Uterus (tissue), 2 donors: ENCODE measurements around the gene RTEL1.

Experiments
- CTCF ChIP-seq, 4 experiments: fragments of 200-600 bp in 2 of 4; fragments of 450-650 bp in 2 of 4; sonication (generic) in 2 of 4; IDR thresholded peaks; one replicate each; pipeline ENCODE4 v1.5.1; 2016 to 2019; ENCODE audit warnings: antibody characterized with exemption in 4 of 4, mild to moderate bottlenecking in 2 of 4, moderate library complexity in 1 of 4
- POLR2A ChIP-seq, 2 donors: fragments of 450-650 bp; IDR thresholded peaks; one replicate each; pipeline ENCODE4 v1.6.1; 2016; ENCODE audit warnings: antibody characterized with exemption in 2 of 2, mild to moderate bottlenecking in 1 of 2, moderate library complexity in 1 of 2

DNA sequence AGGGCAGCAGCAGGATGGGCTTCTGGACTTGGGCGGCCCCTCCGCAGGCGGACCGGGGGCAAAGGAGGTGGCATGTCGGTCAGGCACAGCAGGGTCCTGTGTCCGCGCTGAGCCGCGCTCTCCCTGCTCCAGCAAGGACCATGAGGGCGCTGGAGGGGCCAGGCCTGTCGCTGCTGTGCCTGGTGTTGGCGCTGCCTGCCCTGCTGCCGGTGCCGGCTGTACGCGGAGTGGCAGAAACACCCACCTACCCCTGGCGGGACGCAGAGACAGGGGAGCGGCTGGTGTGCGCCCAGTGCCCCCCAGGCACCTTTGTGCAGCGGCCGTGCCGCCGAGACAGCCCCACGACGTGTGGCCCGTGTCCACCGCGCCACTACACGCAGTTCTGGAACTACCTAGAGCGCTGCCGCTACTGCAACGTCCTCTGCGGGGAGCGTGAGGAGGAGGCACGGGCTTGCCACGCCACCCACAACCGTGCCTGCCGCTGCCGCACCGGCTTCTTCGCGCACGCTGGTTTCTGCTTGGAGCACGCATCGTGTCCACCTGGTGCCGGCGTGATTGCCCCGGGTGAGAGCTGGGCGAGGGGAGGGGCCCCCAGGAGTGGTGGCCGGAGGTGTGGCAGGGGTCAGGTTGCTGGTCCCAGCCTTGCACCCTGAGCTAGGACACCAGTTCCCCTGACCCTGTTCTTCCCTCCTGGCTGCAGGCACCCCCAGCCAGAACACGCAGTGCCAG lies 38.7 kb downstream of the RTEL1 start, which contains the start of gene TNFRSF6B:
- TF ChIP-seq CTCF (IDR thresholded peaks at IDR 0.05) (no peak), POLR2A (IDR thresholded peaks at IDR 0.05) (no peak)
